ENCODE results near the gene MYG1.

The MYG1 gene

DNA sequence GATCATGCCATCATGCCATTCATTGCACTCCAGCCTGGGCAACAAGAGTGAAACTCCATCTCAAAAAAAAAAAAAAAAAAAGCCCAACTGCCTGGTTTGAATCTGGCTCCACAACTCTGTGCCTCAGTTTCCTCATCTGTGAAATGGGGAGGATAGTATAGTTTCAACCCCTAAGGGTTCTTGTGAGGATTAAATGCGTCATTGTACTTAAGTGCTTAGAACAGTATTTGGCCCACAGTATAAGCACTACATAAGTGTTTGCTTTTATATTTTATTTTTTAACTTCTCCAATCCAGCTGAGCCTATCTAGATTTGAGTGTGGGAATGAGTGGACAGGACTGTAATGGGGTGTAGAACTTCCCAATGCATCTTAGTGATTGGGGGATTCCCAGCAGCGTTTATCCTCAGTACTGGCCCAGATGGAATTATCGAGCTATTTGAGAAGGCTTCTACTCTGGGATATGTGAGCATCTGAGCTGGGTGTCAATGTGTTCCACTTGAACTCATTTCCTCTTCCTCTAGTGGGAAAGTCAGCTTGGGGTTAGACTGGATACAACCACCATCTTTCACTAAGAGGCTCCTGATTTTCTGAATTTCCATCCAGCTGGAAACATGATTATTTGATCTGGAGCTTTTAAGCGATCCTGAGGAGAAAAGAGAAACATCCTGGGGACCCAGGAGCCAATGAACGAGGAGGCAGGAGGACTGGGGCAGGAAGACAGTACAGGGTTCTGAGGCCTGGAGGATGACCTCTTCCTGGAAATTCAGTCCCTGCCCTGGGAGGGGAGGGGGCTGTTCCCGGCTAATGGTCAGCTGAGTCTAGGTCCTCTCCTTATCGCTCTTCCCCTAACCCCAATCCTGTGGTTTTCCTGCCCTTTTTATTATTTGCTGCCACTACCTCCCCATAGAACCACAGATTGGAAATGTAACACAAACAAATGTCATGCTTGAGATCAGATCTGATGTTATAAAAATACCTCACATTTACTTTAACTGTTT lies 40.7 kb upstream of the MYG1 start:
- no peak overlapping the region for H3K4me3 ChIP-seq (ENCODE audit: low read depth, low read length)
- TF ChIP-seq, protein P1, sequence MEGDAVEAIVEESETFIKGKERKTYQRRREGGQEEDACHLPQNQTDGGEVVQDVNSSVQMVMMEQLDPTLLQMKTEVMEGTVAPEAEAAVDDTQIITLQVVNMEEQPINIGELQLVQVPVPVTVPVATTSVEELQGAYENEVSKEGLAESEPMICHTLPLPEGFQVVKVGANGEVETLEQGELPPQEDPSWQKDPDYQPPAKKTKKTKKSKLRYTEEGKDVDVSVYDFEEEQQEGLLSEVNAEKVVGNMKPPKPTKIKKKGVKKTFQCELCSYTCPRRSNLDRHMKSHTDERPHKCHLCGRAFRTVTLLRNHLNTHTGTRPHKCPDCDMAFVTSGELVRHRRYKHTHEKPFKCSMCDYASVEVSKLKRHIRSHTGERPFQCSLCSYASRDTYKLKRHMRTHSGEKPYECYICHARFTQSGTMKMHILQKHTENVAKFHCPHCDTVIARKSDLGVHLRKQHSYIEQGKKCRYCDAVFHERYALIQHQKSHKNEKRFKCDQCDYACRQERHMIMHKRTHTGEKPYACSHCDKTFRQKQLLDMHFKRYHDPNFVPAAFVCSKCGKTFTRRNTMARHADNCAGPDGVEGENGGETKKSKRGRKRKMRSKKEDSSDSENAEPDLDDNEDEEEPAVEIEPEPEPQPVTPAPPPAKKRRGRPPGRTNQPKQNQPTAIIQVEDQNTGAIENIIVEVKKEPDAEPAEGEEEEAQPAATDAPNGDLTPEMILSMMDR (IDR thresholded peaks at IDR 0.05; ENCODE audit: low read depth, low read length), result no peak

DNA sequence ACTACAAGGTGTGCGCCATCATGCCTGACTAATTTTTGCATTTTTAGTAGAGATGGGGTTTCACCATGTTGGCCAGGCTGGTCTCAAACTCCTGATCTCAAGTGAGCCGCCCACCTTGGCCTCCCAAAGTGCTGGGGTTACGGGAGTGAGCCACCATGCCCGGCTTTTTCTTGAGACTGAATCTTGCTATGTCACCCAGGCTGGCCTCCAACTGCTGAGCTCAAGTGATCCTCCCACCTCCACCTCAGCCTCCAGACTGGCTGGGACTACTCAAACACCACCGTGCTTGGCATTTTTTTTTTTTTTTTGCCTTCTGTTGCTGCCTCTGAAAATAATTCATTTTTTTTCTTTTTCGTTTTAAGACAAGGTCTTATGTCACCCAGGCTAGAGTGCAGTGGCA lies 39.6 kb upstream of the MYG1 start:
- TF ChIP-seq, protein P1 (IDR thresholded peaks at IDR 0.05; ENCODE audit: low read depth, low read length), result no peak
- no peak overlapping the region for H3K4me3 ChIP-seq (ENCODE audit: low read depth, low read length)

DNA sequence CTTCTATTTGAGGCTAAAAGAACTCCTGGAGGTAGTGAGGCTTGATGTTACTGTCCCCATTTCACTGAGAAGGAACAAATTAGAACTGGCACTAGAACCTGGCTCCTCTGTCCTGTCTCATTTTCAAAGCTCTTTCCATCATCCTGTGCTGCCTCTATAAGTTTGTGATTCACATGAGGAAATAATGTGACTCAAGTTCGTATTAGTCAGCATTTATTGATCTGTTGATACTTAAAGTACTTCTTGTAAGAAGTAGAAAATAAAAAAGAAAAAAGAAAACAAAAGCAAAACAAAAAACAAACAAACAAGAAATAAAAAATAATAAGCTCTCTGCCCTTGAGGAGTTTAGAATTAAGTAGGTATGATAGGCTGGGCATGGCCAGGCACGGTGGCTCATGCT lies 33.7 kb upstream of the MYG1 start:
- TF ChIP-seq, protein P1 (IDR thresholded peaks at IDR 0.05; ENCODE audit: low read depth, low read length), result no peak

DNA sequence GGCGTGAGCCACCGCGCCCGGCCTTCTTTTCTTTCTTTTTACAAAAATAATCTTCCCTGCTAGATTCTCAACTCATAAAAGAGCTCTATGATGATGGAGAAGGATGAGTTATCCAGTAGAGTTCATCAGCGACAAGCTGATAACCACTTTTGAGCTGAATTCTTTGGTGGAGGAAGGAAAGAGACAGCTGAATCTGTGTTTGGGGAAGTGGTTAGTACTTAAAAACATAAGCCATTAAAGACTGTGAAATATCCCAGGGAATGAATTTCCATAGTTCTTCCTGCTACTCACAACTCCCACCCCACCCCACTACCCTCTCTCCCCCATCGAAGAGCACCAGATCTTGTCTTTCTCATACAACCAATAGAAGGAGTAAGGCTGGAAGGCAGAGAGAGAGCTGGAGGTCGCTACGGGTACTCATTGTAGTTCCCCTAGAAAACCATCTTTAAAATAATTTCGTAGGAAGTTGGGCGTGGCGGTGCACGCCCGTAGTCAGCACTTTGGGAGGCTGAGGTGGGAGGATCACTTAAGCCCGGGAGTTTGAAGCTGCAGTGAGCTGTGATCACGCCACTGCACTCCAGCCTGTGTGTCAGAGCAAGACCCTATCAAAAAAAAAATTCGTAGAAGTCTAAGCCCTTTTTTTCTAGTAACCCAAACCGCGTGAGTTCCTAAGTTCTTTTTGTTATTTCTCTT lies 32.0 kb upstream of the MYG1 start:
- peak overlapping the region; percentile 71 for H3K4me3 ChIP-seq (ENCODE audit: low read depth, low read length)
- TF ChIP-seq, protein P1 (IDR thresholded peaks at IDR 0.05; ENCODE audit: low read depth, low read length), result no peak

More for the DNA sequence above, 33.7 kb upstream of the MYG1 start:
- H3K4me3 ChIP-seq (ENCODE audit: low read depth, low read length), result no peak overlapping the region

DNA sequence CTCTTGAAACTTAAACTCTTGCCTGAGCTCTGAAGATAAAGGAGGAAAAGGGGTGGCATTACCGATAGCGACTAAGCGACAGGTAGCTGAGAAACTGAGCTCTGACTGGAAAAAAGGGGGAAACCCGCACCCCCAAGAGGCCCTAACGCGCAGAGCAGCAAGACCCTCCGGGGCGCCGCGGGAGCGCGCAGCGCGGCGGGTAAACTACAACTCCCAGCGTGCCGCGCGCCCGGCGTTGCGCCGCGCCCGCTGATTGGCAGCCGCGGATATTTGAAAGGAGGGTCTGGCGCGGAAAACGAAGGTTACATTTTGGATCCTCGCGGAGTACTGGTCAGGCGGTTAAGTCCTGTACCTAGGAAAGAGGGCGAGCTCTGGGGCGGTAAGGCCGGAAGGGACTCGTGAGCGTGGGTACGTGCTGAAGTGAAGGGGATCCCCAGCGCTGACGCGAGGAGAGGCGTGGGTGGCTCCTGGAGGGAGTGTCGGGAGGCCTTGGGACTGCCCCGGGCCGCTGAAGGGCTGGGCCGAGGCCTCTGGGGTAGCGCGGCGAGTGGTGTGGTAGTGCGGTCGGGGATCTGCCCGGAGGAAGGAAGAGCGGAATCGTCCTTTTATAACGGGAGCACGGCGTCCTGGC lies 31.4 kb upstream of the MYG1 start, which contains the start of gene ESPL1:
TSS of gene ESPL1 (plus strand) at position 301 of the 631 bp plus-strand sequence. CDS start 468 bp downstream, outside the sequence.
- TF ChIP-seq, protein P1 (IDR thresholded peaks at IDR 0.05; ENCODE audit: low read depth, low read length), result no peak

DNA sequence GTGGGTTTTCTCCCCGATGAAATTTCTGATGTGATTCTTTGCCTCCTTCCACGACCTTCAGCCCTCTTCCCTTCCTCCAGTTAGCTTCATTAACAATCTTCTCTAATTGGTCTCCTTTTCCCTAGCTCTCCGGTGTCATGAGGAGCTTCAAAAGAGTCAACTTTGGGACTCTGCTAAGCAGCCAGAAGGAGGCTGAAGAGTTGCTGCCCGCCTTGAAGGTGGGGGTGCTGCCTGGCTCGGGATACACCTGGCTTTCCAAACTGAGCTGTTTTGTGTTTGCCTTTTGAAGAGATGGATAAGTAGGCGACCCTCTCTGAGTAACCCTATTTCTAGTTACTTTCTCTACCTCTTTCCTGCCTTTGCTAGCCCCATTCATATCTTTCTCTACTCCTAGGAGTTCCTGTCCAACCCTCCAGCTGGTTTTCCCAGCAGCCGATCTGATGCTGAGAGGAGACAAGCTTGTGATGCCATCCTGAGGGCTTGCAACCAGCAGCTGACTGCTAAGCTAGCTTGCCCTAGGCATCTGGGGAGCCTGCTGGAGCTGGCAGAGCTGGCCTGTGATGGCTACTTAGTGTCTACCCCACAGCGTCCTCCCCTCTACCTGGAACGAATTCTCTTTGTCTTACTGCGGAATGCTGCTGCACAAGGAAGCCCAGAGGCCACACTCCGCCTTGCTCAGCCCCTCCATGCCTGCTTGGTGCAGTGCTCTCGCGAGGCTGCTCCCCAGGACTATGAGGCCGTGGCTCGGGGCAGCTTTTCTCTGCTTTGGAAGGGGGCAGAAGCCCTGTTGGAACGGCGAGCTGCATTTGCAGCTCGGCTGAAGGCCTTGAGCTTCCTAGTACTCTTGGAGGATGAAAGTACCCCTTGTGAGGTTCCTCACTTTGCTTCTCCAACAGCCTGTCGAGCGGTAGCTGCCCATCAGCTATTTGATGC lies 30.6 kb upstream of the MYG1 start:
- peak overlapping the region; percentile 71 for H3K4me3 ChIP-seq (ENCODE audit: low read depth, low read length)
- TF ChIP-seq, protein P1 (IDR thresholded peaks at IDR 0.05; ENCODE audit: low read depth, low read length), result no peak

More for the DNA sequence above, 31.4 kb upstream of the MYG1 start, which contains the start of gene ESPL1:
- H3K4me3 ChIP-seq (ENCODE audit: low read depth, low read length), result peak within 1 kb of the TSS; percentile 71
